HEK293T (cell line): ENCODE measurements around the gene BMPER.

Experiments used
- BHLHE40 ChIP-seq: fragments of 450-650 bp; IDR thresholded peaks from 2 replicates; pipeline ENCODE4 v1.6.1; 2016; ENCODE audit warnings: mild to moderate bottlenecking, moderate library complexity, borderline replicate concordance
- FOXA1 ChIP-seq: fragments of 450-650 bp; IDR thresholded peaks from 2 replicates; pipeline ENCODE4 v1.6.1; 2016; ENCODE audit warnings: mild to moderate bottlenecking
- FOXK2 ChIP-seq: fragments of 450-650 bp; IDR thresholded peaks from 2 replicates; pipeline ENCODE4 v1.6.1; 2016; ENCODE audit warnings: mild to moderate bottlenecking
- FOXM1 ChIP-seq: fragments of 450-650 bp; IDR thresholded peaks from 2 replicates; pipeline ENCODE4 v1.6.1; 2017; ENCODE audit warnings: mild to moderate bottlenecking, borderline replicate concordance
- HDGF ChIP-seq: fragments of 450-650 bp; IDR thresholded peaks from 2 replicates; pipeline ENCODE4 v1.6.1; 2017; ENCODE audit warnings: antibody characterized with exemption, borderline replicate concordance
- L3MBTL2 ChIP-seq: fragments of 450-650 bp; conservative IDR thresholded peaks from 2 replicates; pipeline ENCODE4 v1.6.1; 2016; ENCODE audit warnings: mild to moderate bottlenecking
- LEF1 ChIP-seq: fragments of 450-650 bp; IDR thresholded peaks from 2 replicates; pipeline ENCODE4 v1.6.1; 2017; ENCODE audit warnings: mild to moderate bottlenecking, borderline replicate concordance
- NFRKB ChIP-seq: fragments of 450-650 bp; IDR thresholded peaks from 2 replicates; pipeline ENCODE4 v1.6.1; 2016; ENCODE audit warnings: mild to moderate bottlenecking, moderate library complexity
- SP1 ChIP-seq: fragments of 450-650 bp; IDR thresholded peaks from 2 replicates; pipeline ENCODE4 v1.6.1; 2017
- SUZ12 ChIP-seq: fragments of 450-650 bp; IDR thresholded peaks from 2 replicates; pipeline ENCODE4 v1.6.1; 2016; ENCODE audit warnings: mild to moderate bottlenecking
- TARDBP ChIP-seq: fragments of 450-650 bp; IDR thresholded peaks from 2 replicates; pipeline ENCODE4 v1.6.1; 2016
- ZNF384 ChIP-seq: fragments of 450-650 bp; IDR thresholded peaks from 2 replicates; pipeline ENCODE4 v1.6.1; 2016

- TF ChIP-seq FOXM1 (no peak), TARDBP (no peak), NFRKB (no peak), L3MBTL2 (no peak), HDGF (no peak), FOXK2 (no peak), FOXA1 (no peak), SUZ12 (no peak), SP1 (no peak), ZNF384 (no peak), BHLHE40 (no peak), LEF1 (no peak)
Measured at GRCh38 chr7:33873518-33873917, 31.8 kb upstream of the BMPER start.
